Measurements from ENCODE around the gene STK26.

GRCh38 chrX:132037479-132037993, 14.4 kb downstream of the STK26 start:
- no peak for TF ChIP-seq REST (IDR thresholded peaks at IDR 0.05; ENCODE audit: unreplicated experiment)
- TF ChIP-seq STAT1 (IDR thresholded peaks at IDR 0.05; ENCODE audit: unreplicated experiment) = no peak

Data from GM23338 (cell line).